Activated B cell treated with CpG ODN at 0.5 μM for 24 hours (primary cell): ENCODE data around the gene RPL22. TPM values are rescaled to one million over a fixed set of nuclear protein-coding genes. Genes with fewer than 3 reads are reported as not detected.

Experiments
- ATAC-seq: fragments of 200-7000 bp; cut with Tn5 transposase; one replicate; pipeline ENCODE4 v1.10.0; 2021; ENCODE audit warnings: low read depth, mild to moderate bottlenecking, moderate library complexity
- CTCF ChIA-PET: fragments of 350-600 bp; sonication (Branson Sonifier 250); formaldehyde crosslinking; loops from one replicate; lab custom pipeline; 2021; ENCODE audit warnings: antibody characterized with exemption; lab: Charles Lee
- POLR2A ChIA-PET: fragments of 350-600 bp; sonication (Branson Sonifier 250); formaldehyde crosslinking; loops from one replicate; lab custom pipeline; 2021; ENCODE audit warnings: antibody characterized with exemption; lab: Charles Lee
- DNase-seq: peaks from one replicate; pipeline ENCODE4 v3.0.0; 2022
- H3K27ac Mint-ChIP-seq: one replicate; pipeline ENCODE4 v1.8.0; 2020; ENCODE audit warnings: mixed read lengths
- H3K27me3 Mint-ChIP-seq: one replicate; pipeline ENCODE4 v1.8.0; 2021; ENCODE audit warnings: mixed read lengths
- H3K36me3 Mint-ChIP-seq: one replicate; pipeline ENCODE4 v1.8.0; 2021; ENCODE audit warnings: low read depth, mixed read lengths
- H3K4me1 Mint-ChIP-seq: one replicate; pipeline ENCODE4 v1.8.0; 2021; ENCODE audit warnings: mixed read lengths
- H3K4me3 Mint-ChIP-seq: one replicate; pipeline ENCODE4 v1.8.0; 2020; ENCODE audit warnings: mild to moderate bottlenecking, mixed read lengths
- H3K9me3 Mint-ChIP-seq: one replicate; pipeline ENCODE4 v1.8.0; 2020; ENCODE audit warnings: mixed read lengths
- intact Hi-C: fragments of 100-400 bp; cut with micrococcal nuclease; formaldehyde crosslinking; loops from one replicate; pipeline ENCODE4 v1.15.1; 2024
- total RNA-seq: library from RNA; stranded (reverse); gene quantifications from 2 replicates; pipeline ENCODE4 v1.2.3, GENCODE V29; 2022
- TF ChIP-seq, protein P1 (sequence below): fragments of 200-600 bp; IDR thresholded peaks from one replicate; pipeline ENCODE4 v1.8.0; 2022; ENCODE audit warnings: antibody characterized with exemption, mild to moderate bottlenecking

RPL22 gene
- total RNA-seq, 1 donor from 2014 or later: 621 TPM

DNA sequence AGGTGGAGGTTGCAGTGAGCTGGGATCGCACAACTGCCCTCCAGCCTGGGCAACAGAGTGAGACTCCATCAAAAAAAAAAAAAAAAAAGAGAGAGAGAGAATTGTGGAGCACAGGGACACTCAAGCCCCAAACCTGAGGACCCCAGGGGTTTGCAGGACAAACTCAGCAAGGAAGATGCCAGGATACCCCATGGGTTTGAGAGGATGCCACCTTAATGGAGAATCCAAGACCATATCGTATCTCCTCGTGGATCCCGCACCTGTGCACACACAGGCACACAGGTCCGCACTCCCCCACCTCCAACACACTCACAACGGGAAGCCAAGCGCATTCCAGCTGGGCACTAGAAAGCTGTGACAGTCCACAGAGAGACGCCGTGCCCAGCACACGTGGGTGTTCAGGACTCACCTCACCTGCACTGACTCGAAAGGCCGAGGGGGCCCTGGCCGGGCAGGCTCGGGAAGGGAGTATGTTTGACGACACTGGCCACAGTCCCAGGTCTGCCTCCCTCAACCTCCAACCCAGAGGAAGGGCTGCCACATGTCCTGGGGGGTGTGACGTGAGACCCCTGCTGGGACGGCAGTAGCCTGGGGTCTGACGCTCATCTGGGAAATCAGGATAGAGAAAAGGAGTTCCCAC, 30.3 kb downstream of the RPL22 start:
- POLR2A ChIA-PET: interaction anchor here (0.5 kb wide), 1 partner anchor 1161 kb away, joined by 3 read pairs; no protein-coding TSS in a partner anchor
- H3K36me3 Mint-ChIP-seq: no peaks in the 10 kb centered on the region
- DNase-seq (no peak), ATAC-seq (no peak)
- H3K27me3 Mint-ChIP-seq: peaks cover 10% of the 10 kb centered on the region
- CTCF ChIA-PET: no interaction called here
- TF ChIP-seq, protein P1, sequence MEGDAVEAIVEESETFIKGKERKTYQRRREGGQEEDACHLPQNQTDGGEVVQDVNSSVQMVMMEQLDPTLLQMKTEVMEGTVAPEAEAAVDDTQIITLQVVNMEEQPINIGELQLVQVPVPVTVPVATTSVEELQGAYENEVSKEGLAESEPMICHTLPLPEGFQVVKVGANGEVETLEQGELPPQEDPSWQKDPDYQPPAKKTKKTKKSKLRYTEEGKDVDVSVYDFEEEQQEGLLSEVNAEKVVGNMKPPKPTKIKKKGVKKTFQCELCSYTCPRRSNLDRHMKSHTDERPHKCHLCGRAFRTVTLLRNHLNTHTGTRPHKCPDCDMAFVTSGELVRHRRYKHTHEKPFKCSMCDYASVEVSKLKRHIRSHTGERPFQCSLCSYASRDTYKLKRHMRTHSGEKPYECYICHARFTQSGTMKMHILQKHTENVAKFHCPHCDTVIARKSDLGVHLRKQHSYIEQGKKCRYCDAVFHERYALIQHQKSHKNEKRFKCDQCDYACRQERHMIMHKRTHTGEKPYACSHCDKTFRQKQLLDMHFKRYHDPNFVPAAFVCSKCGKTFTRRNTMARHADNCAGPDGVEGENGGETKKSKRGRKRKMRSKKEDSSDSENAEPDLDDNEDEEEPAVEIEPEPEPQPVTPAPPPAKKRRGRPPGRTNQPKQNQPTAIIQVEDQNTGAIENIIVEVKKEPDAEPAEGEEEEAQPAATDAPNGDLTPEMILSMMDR: no peak
- intact Hi-C loops: no loop called here
- no peak overlapping the region for H3K27ac Mint-ChIP-seq
- H3K9me3 Mint-ChIP-seq: no peaks in the 10 kb centered on the region
- H3K4me1 Mint-ChIP-seq: no peaks in the 10 kb centered on the region
- no peak overlapping the region for H3K4me3 Mint-ChIP-seq

DNA sequence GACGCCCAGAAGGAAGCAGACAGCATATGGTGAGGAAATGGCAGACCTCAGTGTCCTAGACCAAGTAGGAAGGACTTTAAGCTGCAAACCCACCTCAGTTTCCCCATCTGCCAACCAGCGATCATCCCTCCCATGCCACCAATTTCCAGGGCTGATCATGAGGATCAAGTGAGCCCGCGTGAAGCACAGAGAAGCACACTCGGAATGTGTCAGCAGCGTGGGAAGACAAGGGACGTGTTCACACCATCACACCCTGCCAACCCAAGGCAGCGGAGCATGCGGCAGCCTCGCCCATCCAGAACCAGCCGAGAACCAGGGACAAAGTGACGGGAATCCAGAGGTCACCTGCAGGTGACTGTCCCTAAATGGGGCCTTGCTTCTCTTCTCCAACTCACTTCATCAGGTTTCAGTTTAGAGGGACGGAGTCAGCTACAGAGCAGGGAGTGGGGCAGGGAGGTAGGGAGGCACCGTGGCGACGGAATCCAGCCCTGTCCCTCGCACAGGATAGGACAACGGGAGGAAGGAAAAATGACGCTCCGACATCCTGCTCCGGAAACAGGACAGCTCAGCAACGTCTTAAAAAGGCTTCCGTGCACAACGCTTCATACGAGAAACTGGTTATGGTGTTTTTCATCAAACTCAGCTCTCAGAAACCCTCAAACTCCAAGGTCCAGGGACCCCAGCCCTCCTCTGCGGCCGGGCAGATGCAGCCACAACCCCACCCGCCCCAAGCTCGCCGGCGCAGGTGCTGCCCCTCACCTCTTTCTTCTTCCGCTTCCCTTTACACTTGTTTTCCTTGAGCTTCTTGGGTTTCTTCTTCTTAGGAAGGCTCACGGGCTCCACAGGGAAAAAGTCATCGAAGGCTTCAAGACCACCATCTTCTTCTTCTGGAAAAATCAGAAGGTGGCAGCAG, 31.7 kb downstream of the RPL22 start:
- TF ChIP-seq, protein P1: no peak
- H3K4me1 Mint-ChIP-seq: no peaks in the 10 kb centered on the region
- no peak overlapping the region for H3K4me3 Mint-ChIP-seq
- no peaks in the 10 kb centered on the region for H3K36me3 Mint-ChIP-seq
- DNase-seq (no peak), ATAC-seq (no peak)
- no peaks in the 10 kb centered on the region for H3K9me3 Mint-ChIP-seq
- POLR2A ChIA-PET: no interaction called here
- no peak overlapping the region for H3K27ac Mint-ChIP-seq
- intact Hi-C loops: no loop called here
- H3K27me3 Mint-ChIP-seq: peaks cover 10% of the 10 kb centered on the region
- CTCF ChIA-PET: no interaction called here

DNA sequence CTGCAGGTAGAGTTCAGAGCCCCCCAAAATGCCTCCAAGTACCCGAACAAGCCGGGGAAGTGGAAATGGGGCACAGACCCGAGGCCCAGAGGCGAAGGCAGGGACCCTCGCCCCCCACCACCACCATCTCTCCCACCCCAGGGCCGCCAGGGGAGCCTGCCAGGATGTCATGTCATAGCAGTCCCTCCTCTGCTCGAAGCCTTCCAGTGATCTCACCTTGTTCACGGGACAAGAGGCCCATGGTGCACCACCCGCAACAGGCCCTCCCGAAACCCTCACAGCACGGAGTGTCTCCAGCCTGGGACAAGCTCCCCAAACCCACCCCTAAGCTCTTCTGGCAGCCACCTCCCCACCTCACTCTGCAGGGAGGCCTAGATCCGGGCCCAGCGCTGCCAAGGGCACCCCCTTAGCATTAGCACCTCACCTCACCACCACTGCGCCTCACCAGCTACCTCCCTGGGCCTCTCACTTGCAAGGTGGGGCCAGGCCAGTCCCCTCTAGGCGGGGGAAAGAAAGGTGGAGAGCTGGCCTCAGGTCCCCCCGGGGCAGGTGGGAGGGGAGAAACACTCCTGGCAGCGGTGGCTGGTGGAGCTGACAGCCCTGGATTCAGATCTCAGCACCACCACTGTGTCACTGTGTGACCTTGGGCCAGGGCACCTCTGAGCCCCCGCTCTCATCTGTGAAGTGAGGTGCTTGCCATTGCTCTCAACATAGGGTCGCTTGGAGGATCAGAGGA, 32.6 kb downstream of the RPL22 start:
- Mint-ChIP-seq H3K9me3 (no peaks in the 10 kb centered on the region), H3K4me1 (no peaks in the 10 kb centered on the region), H3K36me3 (no peaks in the 10 kb centered on the region), H3K27ac (no peak overlapping the region), H3K27me3 (peaks cover 13% of the 10 kb centered on the region), H3K4me3 (no peak overlapping the region)
- CTCF ChIA-PET: no interaction called here
- POLR2A ChIA-PET: no interaction called here
- TF ChIP-seq, protein P1: no peak
- DNase-seq: no peak
- intact Hi-C loops: no loop called here
- no peak for ATAC-seq

DNA sequence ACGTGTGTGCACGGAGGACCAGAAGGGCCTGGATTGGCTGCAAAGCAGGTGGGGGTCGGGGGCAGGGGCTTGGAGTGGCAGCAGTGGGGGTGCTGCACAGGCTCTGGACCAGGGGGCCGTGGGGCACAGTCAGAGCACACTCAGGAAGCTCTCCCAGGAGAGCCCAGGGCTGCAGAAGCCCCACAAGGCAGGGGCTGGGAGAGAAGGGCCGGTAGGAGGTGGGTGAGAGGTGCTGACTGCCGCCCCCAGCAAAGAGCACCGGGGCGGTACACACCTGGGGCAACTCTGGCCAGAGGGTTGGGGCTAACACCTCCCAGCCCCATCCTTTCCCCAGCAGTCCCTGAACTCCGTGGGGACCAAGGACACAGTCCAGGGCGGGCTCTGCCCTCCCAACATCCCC, 33.2 kb downstream of the RPL22 start:
- Mint-ChIP-seq H3K9me3 (no peaks in the 10 kb centered on the region), H3K27ac (no peak overlapping the region), H3K4me3 (no peak overlapping the region), H3K36me3 (no peaks in the 10 kb centered on the region), H3K4me1 (no peaks in the 10 kb centered on the region), H3K27me3 (peaks cover 8% of the 10 kb centered on the region)
- CTCF ChIA-PET: no interaction called here
- DNase-seq (no peak), ATAC-seq (no peak)
- intact Hi-C loops: no loop called here
- TF ChIP-seq, protein P1: no peak
- POLR2A ChIA-PET: no interaction called here
